Measurements from ENCODE around the gene SLC35A1. TPM values are rescaled to one million over a fixed set of nuclear protein-coding genes. Genes with fewer than 3 reads are reported as not detected.

The SLC35A1 gene, protein sequence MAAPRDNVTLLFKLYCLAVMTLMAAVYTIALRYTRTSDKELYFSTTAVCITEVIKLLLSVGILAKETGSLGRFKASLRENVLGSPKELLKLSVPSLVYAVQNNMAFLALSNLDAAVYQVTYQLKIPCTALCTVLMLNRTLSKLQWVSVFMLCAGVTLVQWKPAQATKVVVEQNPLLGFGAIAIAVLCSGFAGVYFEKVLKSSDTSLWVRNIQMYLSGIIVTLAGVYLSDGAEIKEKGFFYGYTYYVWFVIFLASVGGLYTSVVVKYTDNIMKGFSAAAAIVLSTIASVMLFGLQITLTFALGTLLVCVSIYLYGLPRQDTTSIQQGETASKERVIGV
- total RNA-seq, result 11.9 and 13.7 TPM in 2 replicates

DNA sequence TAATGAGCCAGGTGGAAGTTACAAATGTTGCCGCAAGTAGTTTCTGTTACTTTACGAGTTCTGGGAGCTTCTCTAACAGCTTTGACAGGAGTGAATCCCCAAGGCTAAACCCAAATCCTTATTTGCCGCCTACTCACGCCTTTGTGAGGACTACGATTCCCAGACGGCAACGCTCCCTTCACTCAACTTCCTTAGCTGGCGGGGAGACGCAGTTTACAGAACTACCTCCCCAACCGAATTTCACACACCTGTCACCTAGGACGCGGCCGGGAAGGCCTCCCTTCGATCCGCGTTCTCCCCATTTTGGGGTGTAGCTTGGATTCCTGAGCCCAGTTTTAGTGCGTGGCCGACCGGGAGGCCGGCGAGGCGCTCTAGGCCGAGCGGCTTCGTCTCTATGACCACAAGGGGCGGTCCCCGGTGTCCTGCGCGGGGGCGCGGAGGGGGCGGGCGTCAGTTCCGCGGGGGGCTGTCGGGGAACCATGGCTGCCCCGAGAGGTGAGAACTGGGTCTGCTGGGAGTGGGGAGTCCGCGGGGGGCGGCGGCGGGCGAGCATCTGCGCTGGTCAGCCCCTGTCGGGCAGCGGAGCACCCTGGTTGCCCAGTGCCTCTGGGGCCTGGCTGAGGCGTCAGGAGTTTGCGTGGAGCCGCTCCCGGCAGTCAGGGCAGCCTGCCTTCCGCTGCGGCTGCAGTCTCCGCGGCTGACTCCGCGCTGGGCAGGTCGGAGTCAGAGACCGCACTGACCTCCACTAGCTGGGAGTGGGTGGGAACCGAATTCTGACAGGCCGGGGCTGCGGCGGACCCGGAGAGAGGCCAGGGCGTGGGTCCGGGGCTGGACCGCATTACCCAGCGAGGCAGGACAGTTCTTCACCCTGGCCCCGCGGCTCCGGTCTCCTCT lies at the start of gene SLC35A1:
Gene SLC35A1, plus strand, starts transcription at position 450 of the 894 bp plus-strand sequence. Its CDS starts 30 bp downstream, at position 480.

Other genes with a start within 250 kb of the SLC35A1 start
- gene SMIM8, start 150.4 kb upstream of the SLC35A1 start, total RNA-seq, result 3.5 and 8.4 TPM in 2 replicates
- gene GJB7, start 143.7 kb upstream of the SLC35A1 start, total RNA-seq, result not detected in 2 replicates
- 0.13 and 0.88 TPM in 2 replicates for gene C6orf163, start 128.2 kb upstream of the SLC35A1 start, total RNA-seq
- 0.39 TPM in 1 of 2 replicates, not detected in the other for gene CFAP206, start 65.0 kb upstream of the SLC35A1 start, total RNA-seq
- gene RARS2, start 117.0 kb downstream of the SLC35A1 start, total RNA-seq, result 22.6 and 35.5 TPM in 2 replicates
- 16.3 and 18.6 TPM in 2 replicates for gene ORC3, start 117.2 kb downstream of the SLC35A1 start, total RNA-seq
- 23.0 and 30.3 TPM in 2 replicates for gene AKIRIN2, start 229.3 kb downstream of the SLC35A1 start, total RNA-seq

Measured in epithelial cell of alveolus of lung (primary cell).